H9 (cell line): ENCODE data around the gene SLCO2A1. TPM values are rescaled to one million over a fixed set of nuclear protein-coding genes. Genes with fewer than 3 reads are reported as not detected.

Source experiments
- DNase-seq: peaks from one replicate; pipeline ENCODE4 v3.0.0-alpha.2; 2017
- H2AFZ ChIP-seq: one replicate; pipeline ENCODE4 v1.6.1; 2013; ENCODE audit warnings: mild to moderate bottlenecking, low read length, control low read depth, moderate library complexity
- H2AK5ac ChIP-seq: 2 replicates; pipeline ENCODE4 v1.6.1; 2013; ENCODE audit warnings: low read length, control low read depth, mixed read lengths; ENCODE audit not compliant: insufficient read length
- H2BK120ac ChIP-seq: one replicate; pipeline ENCODE4 v1.6.1; 2013; ENCODE audit warnings: low read depth, mild to moderate bottlenecking, low read length, control low read depth, inconsistent platforms; ENCODE audit not compliant: poor library complexity, severe bottlenecking
- H2BK12ac ChIP-seq: 2 replicates; pipeline ENCODE4 v1.6.1; 2013; ENCODE audit warnings: low read length, control low read depth, mixed read lengths, low read depth; ENCODE audit not compliant: insufficient read length
- H2BK15ac ChIP-seq: 2 replicates; pipeline ENCODE4 v1.6.1; 2013; ENCODE audit warnings: low read depth, low read length, control low read depth
- H2BK20ac ChIP-seq: one replicate; pipeline ENCODE4 v1.6.1; 2013; ENCODE audit warnings: low read depth, mild to moderate bottlenecking, low read length, control low read depth, inconsistent platforms; ENCODE audit not compliant: poor library complexity, severe bottlenecking
- H2BK5ac ChIP-seq: 2 replicates; pipeline ENCODE4 v1.6.1; 2013; ENCODE audit warnings: low read length, control low read depth, mixed read lengths; ENCODE audit not compliant: insufficient read length
- H3K14ac ChIP-seq: 2 replicates; pipeline ENCODE4 v1.6.1; 2013; ENCODE audit warnings: low read length, control low read depth; ENCODE audit not compliant: insufficient read depth
- H3K18ac ChIP-seq: 2 replicates; pipeline ENCODE4 v1.6.1; 2013; ENCODE audit warnings: low read depth, mild to moderate bottlenecking, mixed read lengths, low read length, control low read depth; ENCODE audit not compliant: insufficient read length
- H3K23ac ChIP-seq: 2 replicates; pipeline ENCODE4 v1.6.1; 2013; ENCODE audit warnings: low read length, control low read depth, mixed read lengths, low read depth; ENCODE audit not compliant: insufficient read length
- H3K23me2 ChIP-seq: 2 replicates; pipeline ENCODE4 v1.6.1; 2013; ENCODE audit warnings: low read depth, mild to moderate bottlenecking, mixed read lengths, low read length, control low read depth; ENCODE audit not compliant: insufficient read length, poor library complexity, severe bottlenecking
- H3K27ac ChIP-seq: 2 replicates; pipeline ENCODE4 v1.5.1; 2013; ENCODE audit warnings: low read length, control low read depth, mixed read lengths, low read depth; ENCODE audit not compliant: insufficient read length
- H3K27me3 ChIP-seq: 2 replicates; pipeline ENCODE4 v1.6.1; 2013; ENCODE audit warnings: low read length, control low read depth, inconsistent platforms; ENCODE audit not compliant: insufficient read depth
- H3K4ac ChIP-seq: 2 replicates; pipeline ENCODE4 v1.6.1; 2013; ENCODE audit warnings: low read depth, mild to moderate bottlenecking, control low read depth, inconsistent platforms, low read length, moderate library complexity
- H3K4me1 ChIP-seq: 2 replicates; pipeline ENCODE4 v1.6.1; 2013; ENCODE audit warnings: low read length, control low read depth, inconsistent platforms; ENCODE audit not compliant: insufficient read depth
- H3K4me2 ChIP-seq: 2 replicates; pipeline ENCODE4 v1.6.1; 2013; ENCODE audit warnings: low read length, control low read depth, mixed read lengths; ENCODE audit not compliant: insufficient read length, insufficient read depth
- H3K56ac ChIP-seq: 2 replicates; pipeline ENCODE4 v1.6.1; 2013; ENCODE audit warnings: low read depth, mild to moderate bottlenecking, mixed read lengths, low read length, control low read depth; ENCODE audit not compliant: insufficient read length
- H3K79me1 ChIP-seq: 2 replicates; pipeline ENCODE4 v1.6.1; 2013; ENCODE audit warnings: low read depth, mild to moderate bottlenecking, moderate library complexity, low read length, control low read depth, inconsistent platforms; ENCODE audit not compliant: insufficient read depth, poor library complexity, severe bottlenecking
- H3K79me2 ChIP-seq: 2 replicates; pipeline ENCODE4 v1.6.1; 2013; ENCODE audit warnings: low read length, control low read depth, inconsistent platforms; ENCODE audit not compliant: insufficient read depth
- H3K9ac ChIP-seq: 2 replicates; pipeline ENCODE4 v1.6.1; 2013; ENCODE audit warnings: low read length, control low read depth, mixed read lengths; ENCODE audit not compliant: insufficient read length; ENCODE audit errors: extremely low read depth
- H3K9me3 ChIP-seq: one replicate; pipeline ENCODE4 v1.6.1; 2013; ENCODE audit warnings: low read depth, low read length, inconsistent platforms; ENCODE audit not compliant: control insufficient read depth
- H3T11ph ChIP-seq: one replicate; pipeline ENCODE4 v1.6.1; 2013; ENCODE audit warnings: mild to moderate bottlenecking, low read length, control low read depth, inconsistent platforms
- H4K20me1 ChIP-seq: one replicate; pipeline ENCODE4 v1.6.1; 2013; ENCODE audit not compliant: control insufficient read depth, insufficient read length, insufficient read depth
- H4K5ac ChIP-seq: 2 replicates; pipeline ENCODE4 v1.6.1; 2013; ENCODE audit warnings: low read depth, mild to moderate bottlenecking, mixed read lengths, low read length, control low read depth; ENCODE audit not compliant: insufficient read length
- H4K8ac ChIP-seq: replicated peaks from 2 replicates; pipeline ENCODE4 v1.6.1; 2013; ENCODE audit warnings: low read length, control low read depth, mixed read lengths, low read depth; ENCODE audit not compliant: insufficient read length
- H4K91ac ChIP-seq: 2 replicates; pipeline ENCODE4 v1.6.1; 2013; ENCODE audit warnings: low read depth, mild to moderate bottlenecking, moderate library complexity, mixed read lengths, low read length, control low read depth; ENCODE audit not compliant: insufficient read length
- H3K27ac Mint-ChIP-seq, 3 experiments: 2 replicates in 2 of 3; 3 replicates in 1 of 3; pipeline ENCODE4 v1.8.0; 2020 to 2021; ENCODE audit warnings: mixed read lengths in 3 of 3, mild to moderate bottlenecking in 1 of 3, moderate library complexity in 1 of 3
- H3K27me3 Mint-ChIP-seq: 2 replicates; pipeline ENCODE4 v1.8.0; 2021; ENCODE audit warnings: low read depth, mild to moderate bottlenecking, moderate library complexity, mixed read lengths
- H3K36me3 Mint-ChIP-seq, 3 experiments: 2 replicates in 2 of 3; 3 replicates in 1 of 3; pipeline ENCODE4 v1.8.0; 2020 to 2021; ENCODE audit warnings: low read depth in 3 of 3, mixed read lengths in 3 of 3; ENCODE audit not compliant: insufficient read depth in 1 of 3
- H3K4me1 Mint-ChIP-seq, 2 experiments: 2 replicates each; pipeline ENCODE4 v1.8.0; 2020; ENCODE audit warnings: mixed read lengths in 2 of 2
- H3K4me3 Mint-ChIP-seq, 2 experiments: 2 replicates in 1 of 2; 3 replicates in 1 of 2; pipeline ENCODE4 v1.8.0; 2020 to 2021; ENCODE audit warnings: mild to moderate bottlenecking in 2 of 2, mixed read lengths in 2 of 2, moderate library complexity in 1 of 2
- H3K9me3 Mint-ChIP-seq, 2 experiments: 2 replicates in 1 of 2; 3 replicates in 1 of 2; pipeline ENCODE4 v1.8.0; 2020; ENCODE audit warnings: mild to moderate bottlenecking in 2 of 2, mixed read lengths in 2 of 2, moderate library complexity in 1 of 2
- WGBS: extraction: QIAGEN DNeasy Blood & Tissue Kit; methylation state at CpG from one replicate; pipeline ENCODE4 v1.1.7; 2013; ENCODE audit warnings: missing lambda C conversion rate, low lambda C conversion rate, mixed read lengths; ENCODE audit not compliant: insufficient read length; ENCODE audit errors: extremely low coverage; 5-methylcytosine and 5-hydroxymethylcytosine counted together
- total RNA-seq: library from RNA; stranded (reverse); gene quantifications from 2 replicates; pipeline ENCODE4 v1.2.1, GENCODE V29; 2021
- TF ChIP-seq, protein P1 (sequence below): fragments of 200-600 bp; sonication (generic); conservative IDR thresholded peaks from 3 replicates; pipeline ENCODE4 v1.8.0; 2021; ENCODE audit warnings: antibody characterized with exemption, mild to moderate bottlenecking

The SLCO2A1 gene
- total RNA-seq, 1 experiment from 2014 or later, result 0.98 TPM

- no peaks in the 10 kb centered on the region for H4K20me1 ChIP-seq
- no peak overlapping the region for H2BK15ac ChIP-seq
- H2AK5ac ChIP-seq, result no peak overlapping the region
- no peak for DNase-seq
- H2BK12ac ChIP-seq, result no peak overlapping the region
- H2BK20ac ChIP-seq, result no peak overlapping the region
- H2AFZ ChIP-seq, result no peak overlapping the region
- Mint-ChIP-seq H3K27ac (no peak overlapping the region), H3K9me3 (peaks cover 6 to 12% of the 10 kb centered on the region in 2 experiments), H3K27me3 (no peaks in the 10 kb centered on the region; the same call in none of the 2 replicates), H3K4me1 (no peaks in the 10 kb centered on the region), H3K4me3 (no peak overlapping the region), H3K36me3 (no peaks in the 10 kb centered on the region; a peak in 2 of 7 replicates)
- no CpG with 5 or more reads among the region's 3 CpGs for WGBS
- no peaks in the 10 kb centered on the region for H3K79me2 ChIP-seq
- no peak overlapping the region for H4K91ac ChIP-seq
- no peak overlapping the region for H3K18ac ChIP-seq
- H3K27me3 ChIP-seq, result no peaks in the 10 kb centered on the region
- H3K4ac ChIP-seq, result no peak overlapping the region
- TF ChIP-seq, protein P1, sequence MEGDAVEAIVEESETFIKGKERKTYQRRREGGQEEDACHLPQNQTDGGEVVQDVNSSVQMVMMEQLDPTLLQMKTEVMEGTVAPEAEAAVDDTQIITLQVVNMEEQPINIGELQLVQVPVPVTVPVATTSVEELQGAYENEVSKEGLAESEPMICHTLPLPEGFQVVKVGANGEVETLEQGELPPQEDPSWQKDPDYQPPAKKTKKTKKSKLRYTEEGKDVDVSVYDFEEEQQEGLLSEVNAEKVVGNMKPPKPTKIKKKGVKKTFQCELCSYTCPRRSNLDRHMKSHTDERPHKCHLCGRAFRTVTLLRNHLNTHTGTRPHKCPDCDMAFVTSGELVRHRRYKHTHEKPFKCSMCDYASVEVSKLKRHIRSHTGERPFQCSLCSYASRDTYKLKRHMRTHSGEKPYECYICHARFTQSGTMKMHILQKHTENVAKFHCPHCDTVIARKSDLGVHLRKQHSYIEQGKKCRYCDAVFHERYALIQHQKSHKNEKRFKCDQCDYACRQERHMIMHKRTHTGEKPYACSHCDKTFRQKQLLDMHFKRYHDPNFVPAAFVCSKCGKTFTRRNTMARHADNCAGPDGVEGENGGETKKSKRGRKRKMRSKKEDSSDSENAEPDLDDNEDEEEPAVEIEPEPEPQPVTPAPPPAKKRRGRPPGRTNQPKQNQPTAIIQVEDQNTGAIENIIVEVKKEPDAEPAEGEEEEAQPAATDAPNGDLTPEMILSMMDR, result no peak
- no peak overlapping the region for H3T11ph ChIP-seq
- no peak overlapping the region for H4K5ac ChIP-seq
- no peak overlapping the region for H3K14ac ChIP-seq
- no peak overlapping the region for H3K4me2 ChIP-seq
- no peak overlapping the region for H3K56ac ChIP-seq
- H3K23me2 ChIP-seq, result no peaks in the 10 kb centered on the region
- no peak overlapping the region for H4K8ac ChIP-seq
- H3K23ac ChIP-seq, result no peak overlapping the region
- H2BK5ac ChIP-seq, result no peak overlapping the region
- H3K4me1 ChIP-seq, result no peaks in the 10 kb centered on the region
- H3K9me3 ChIP-seq, result no peaks in the 10 kb centered on the region
- no peak overlapping the region for H2BK120ac ChIP-seq
- H3K27ac ChIP-seq, result no peak overlapping the region
- no peaks in the 10 kb centered on the region for H3K79me1 ChIP-seq
- no peak overlapping the region for H3K9ac ChIP-seq
Observed at GRCh38 chr3:134075568-134075825, 45.8 kb upstream of the SLCO2A1 start.
